ENCODE measurements around the gene PSEN2. TPM values are rescaled to one million over a fixed set of nuclear protein-coding genes. Genes with fewer than 3 reads are reported as not detected.

Gene PSEN2
- total and polyA plus RNA-seq, 2 of the 8 experiments (the other 6 are each of a cell fraction or from before 2014, with no cell fraction given), result 22.9 to 29.0 TPM

DNA sequence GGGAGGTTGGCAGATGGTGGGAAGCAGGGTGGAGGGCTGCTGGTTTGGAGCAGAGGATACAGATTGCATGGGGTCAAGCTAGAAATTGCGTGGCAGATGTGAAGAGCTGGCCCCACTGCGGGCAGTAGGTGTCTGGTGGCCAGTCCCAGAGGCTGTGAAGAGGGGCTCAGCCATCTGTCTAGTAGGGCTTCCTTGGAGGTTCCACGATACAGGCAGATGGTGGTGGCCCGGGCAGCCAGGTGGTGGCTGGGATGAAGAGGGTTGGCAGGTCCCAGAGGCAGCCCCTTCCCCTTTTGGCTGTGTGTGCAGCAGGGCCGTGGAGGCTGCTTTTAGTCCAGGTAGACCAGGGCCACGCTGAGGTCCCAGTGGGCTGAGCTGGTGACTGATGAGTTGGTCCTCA lies 16.6 kb downstream of the PSEN2 start:
- Histone ChIP-seq H3K56ac (replicated peaks; ENCODE audit: insufficient read length, low read depth, low read length) (no peak overlapping the region), H2BK20ac (ENCODE audit: low read length) (no peak overlapping the region), H3K4ac (replicated peaks; ENCODE audit: insufficient read length, low read depth, low read length) (no peak overlapping the region), H3K14ac (ENCODE audit: insufficient read length) (no peak overlapping the region), H3K79me1 (ENCODE audit: low read depth, low read length) (no peaks in the 10 kb centered on the region), H3K36me3 (ENCODE audit: control insufficient read depth in 2 of 4, insufficient read depth in 4 of 4, low read length in 3 of 4) (peaks cover 4 to 22% (median 11%) of the 10 kb centered on the region in 4 experiments; a peak in 5 of 8 replicates), H3K23ac (ENCODE audit: insufficient read length) (no peak overlapping the region), H2BK12ac (ENCODE audit: low read depth, low read length) (no peak overlapping the region), H3K4me1 (replicated peaks in 1 of 4; ENCODE audit: control insufficient read depth in 3 of 4, insufficient read depth in 4 of 4, low read length in 3 of 4) (no peaks in the 10 kb centered on the region; a peak in 1 of 7 replicates), H2AFZ (ENCODE audit: low read length) (no peak overlapping the region), H2BK120ac (replicated peaks; ENCODE audit: low read depth, low read length) (no peak overlapping the region), H2BK5ac (ENCODE audit: low read depth, low read length) (no peak overlapping the region), H2AK5ac (ENCODE audit: low read depth, low read length) (no peak overlapping the region), H3K4me3 (ENCODE audit: extremely low read depth in 1 of 4, insufficient read depth in 2 of 4, low read depth in 3 of 4, low read length in 4 of 4) (no peak overlapping the region), H3K27ac (ENCODE audit: low read depth, low read length) (no peak overlapping the region), H3K4me2 (ENCODE audit: insufficient read depth in 1 of 2, low read depth in 2 of 2, low read length in 2 of 2) (no peak overlapping the region), H3K23me2 (ENCODE audit: low read depth, low read length) (no peaks in the 10 kb centered on the region), H3K9ac (replicated peaks in 1 of 4; ENCODE audit: extremely low read depth in 1 of 4, low read depth in 3 of 4, low read length in 3 of 4) (no peak overlapping the region), H3K79me2 (ENCODE audit: control insufficient read depth in 1 of 2, insufficient read depth in 2 of 2, low read length in 2 of 2) (no peaks in the 10 kb centered on the region), H3K18ac (ENCODE audit: extremely low read depth, low read length) (no peak overlapping the region), H4K5ac (ENCODE audit: insufficient read length, low read depth, low read length) (no peak overlapping the region), H2BK15ac (ENCODE audit: low read length) (no peak overlapping the region), H3K9me3 (ENCODE audit: insufficient read depth in 2 of 2, low read depth in 1 of 2, low read length in 1 of 2) (no peaks in the 10 kb centered on the region), H4K91ac (replicated peaks; ENCODE audit: insufficient read length, low read length) (no peak overlapping the region), H4K20me1 (replicated peaks in 1 of 2; ENCODE audit: control insufficient read depth in 1 of 2, insufficient read depth in 2 of 2, low read length in 2 of 2) (no peaks in the 10 kb centered on the region), H3K27me3 (replicated peaks in 1 of 4; ENCODE audit: control insufficient read depth in 3 of 4, extremely low read depth in 1 of 4, insufficient read depth in 3 of 4, low read length in 3 of 4) (no peaks in the 10 kb centered on the region), H4K8ac (ENCODE audit: extremely low read depth, insufficient read depth, low read length) (no peak overlapping the region)
- DNase-seq (ENCODE audit: low read depth in 1 of 2, low spot score in 2 of 2) (no peak), FAIRE-seq (no peak)
- 91% methylated on average over 6 of the region's 6 CpGs; no CpG with 5 or more reads in 1 of the 2 experiments for WGBS, 2 experiments (ENCODE audit: extremely low coverage in 1 of 2, insufficient coverage in 1 of 2, insufficient read length in 1 of 2, insufficient replicate concordance in 2 of 2, low coverage in 1 of 2, low lambda C conversion rate in 2 of 2, missing lambda C conversion rate in 1 of 2)
- ChIA-PET CTCF (ENCODE audit: partially characterized antibody) (interaction anchor here (1.4 kb wide), 1 partner anchor 253 kb away, joined by 5 read pairs; no protein-coding TSS in a partner anchor), POLR2A (ENCODE audit: partially characterized antibody) (no interaction called here)
- TF ChIP-seq RNF2 (IDR thresholded peaks at IDR 0.05; ENCODE audit: borderline replicate concordance, low read depth, low read length, missing control alignments, poor library complexity, severe bottlenecking), result no peak
- TF ChIP-seq ATF3 (IDR thresholded peaks at IDR 0.05; ENCODE audit: insufficient read depth, low read depth, low read length), result no peak
